GM13976 (cell line): ENCODE results near the gene PALM.
A peak's percentile ranks its signal among the peaks of the same experiment; 100 is the strongest.

Experiments used
- DNase-seq: peaks from one replicate; pipeline ENCODE4 v3.0.0; 2012; ENCODE audit warnings: low spot score
- in situ Hi-C: fragments of 300-500 bp; cut with MboI; formaldehyde crosslinking; loops from one replicate; pipeline ENCODE4 v1.12.0; 2022; ENCODE audit warnings: low sequenced_read_pairs, mixed read lengths, inconsistent platforms; ENCODE audit not compliant: unreplicated experiment
- TF ChIP-seq, protein P1 (sequence below): IDR thresholded peaks from 2 replicates; pipeline ENCODE4 v1.5.1; 2012; ENCODE audit warnings: borderline replicate concordance, mild to moderate bottlenecking; ENCODE audit not compliant: insufficient read depth; ENCODE audit errors: extremely low read depth, missing control alignments, control extremely low read depth

PALM gene

DNA sequence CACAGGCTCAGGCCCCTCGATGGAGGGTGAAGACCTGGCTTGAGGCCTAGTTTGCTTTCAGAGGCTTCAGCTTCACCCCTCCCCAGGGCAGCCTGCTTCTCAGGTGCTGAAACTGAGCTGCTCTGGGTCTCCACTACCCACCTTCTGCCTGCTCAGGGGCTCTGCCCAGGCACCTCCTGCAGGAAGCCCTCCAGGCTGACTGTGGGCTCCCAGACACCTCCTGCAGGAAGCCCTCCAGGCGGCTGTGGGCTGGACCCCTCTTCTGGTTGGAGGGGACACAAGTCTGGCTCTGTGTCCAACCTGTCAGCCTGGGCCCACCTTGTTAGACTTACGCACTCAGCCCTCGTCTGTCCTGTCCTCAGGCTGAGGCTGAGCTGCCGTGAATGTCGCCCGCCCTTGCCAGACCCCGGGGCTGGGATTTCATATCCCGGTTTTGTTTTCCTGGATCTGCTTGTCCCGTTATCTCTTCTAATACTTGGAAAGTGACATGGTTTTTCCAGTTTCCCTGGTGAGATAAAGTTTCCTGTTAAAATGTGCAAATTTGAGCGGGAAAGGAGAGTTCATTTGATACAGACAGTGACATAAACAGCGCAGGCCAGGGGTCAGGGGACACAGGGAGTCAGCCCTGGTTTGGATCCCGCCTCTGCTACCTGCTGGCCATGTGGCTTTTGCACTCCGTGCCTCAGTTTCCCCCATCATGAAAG lies 21.4 kb downstream of the PALM start:
- in situ Hi-C loops = loop anchor here (5.0 to 25.0 kb wide), 2 partner anchors 63 to 143 kb away; partner anchors contain the start of gene HCN2
- TF ChIP-seq, protein P1, sequence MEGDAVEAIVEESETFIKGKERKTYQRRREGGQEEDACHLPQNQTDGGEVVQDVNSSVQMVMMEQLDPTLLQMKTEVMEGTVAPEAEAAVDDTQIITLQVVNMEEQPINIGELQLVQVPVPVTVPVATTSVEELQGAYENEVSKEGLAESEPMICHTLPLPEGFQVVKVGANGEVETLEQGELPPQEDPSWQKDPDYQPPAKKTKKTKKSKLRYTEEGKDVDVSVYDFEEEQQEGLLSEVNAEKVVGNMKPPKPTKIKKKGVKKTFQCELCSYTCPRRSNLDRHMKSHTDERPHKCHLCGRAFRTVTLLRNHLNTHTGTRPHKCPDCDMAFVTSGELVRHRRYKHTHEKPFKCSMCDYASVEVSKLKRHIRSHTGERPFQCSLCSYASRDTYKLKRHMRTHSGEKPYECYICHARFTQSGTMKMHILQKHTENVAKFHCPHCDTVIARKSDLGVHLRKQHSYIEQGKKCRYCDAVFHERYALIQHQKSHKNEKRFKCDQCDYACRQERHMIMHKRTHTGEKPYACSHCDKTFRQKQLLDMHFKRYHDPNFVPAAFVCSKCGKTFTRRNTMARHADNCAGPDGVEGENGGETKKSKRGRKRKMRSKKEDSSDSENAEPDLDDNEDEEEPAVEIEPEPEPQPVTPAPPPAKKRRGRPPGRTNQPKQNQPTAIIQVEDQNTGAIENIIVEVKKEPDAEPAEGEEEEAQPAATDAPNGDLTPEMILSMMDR = no peak
- DNase-seq = no peak

DNA sequence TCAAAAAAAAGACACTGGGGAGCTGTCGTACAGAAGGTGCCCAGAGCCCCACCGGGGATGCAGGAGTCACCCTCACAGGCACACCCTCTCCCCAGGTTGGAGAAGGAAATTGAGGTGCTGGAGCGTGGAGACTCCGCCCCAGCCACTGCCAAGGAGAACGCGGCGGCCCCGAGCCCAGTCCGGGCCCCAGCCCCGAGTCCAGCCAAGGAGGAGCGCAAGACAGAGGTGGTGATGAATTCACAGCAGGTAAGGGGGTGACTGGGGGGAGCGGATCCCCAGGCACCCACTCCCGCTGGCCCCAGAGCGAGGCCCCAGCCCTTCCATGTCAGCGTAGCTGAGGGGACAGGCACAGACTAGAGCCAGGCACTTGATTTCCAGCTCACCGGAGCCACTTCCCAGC lies 22.3 kb downstream of the PALM start:
- TF ChIP-seq, protein P1 = no peak
- in situ Hi-C loops = loop anchor here (5.0 to 25.0 kb wide), 2 partner anchors 64 to 144 kb away; partner anchors contain the start of gene HCN2
- DNase-seq = no peak

DNA sequence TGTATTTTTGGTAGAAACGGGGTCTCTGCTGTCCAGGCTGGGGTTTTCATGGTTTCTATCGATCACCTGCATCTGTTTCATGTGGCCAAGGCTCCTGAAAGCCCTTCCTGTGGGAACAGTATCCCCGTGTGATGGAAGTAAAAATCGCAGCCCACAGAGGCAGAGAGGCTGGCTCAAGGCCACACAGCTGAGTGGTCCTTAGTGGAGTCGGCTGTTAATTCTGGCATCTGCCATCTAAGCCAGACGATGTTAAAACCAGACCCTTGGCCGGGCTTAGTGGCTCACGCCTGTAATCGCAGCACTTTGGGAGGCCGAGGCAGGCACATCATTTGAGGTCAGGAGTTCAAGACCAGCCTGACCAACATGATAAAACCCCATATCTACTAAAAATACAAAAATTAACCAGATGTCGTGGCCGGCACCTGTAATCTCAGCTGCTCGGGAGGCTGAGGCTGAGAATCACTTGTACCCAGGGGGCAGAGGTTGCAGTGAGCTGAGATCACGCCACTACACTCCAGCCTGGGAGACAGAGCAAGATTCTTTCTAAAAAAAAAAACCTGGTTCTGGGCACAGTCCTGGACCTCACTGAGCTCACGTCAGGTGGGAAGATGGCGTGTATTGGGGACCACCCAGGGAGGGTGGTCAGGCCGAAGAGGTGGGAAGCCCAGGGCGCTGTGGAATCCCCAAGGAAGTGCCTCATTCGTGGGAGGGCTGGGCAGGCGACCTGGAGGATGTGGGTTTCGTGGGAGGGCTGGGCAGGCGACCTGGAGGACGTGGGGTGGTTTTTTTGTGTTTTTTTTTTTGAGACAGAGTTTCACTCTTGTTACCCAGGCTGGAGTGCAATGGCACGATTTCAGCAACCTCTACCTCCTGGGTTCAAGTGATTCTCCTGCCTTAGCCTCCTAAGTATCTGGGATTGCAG lies 23.7 kb downstream of the PALM start:
- in situ Hi-C loops = loop anchor here (5.0 to 25.0 kb wide), 2 partner anchors 65 to 145 kb away; partner anchors contain the start of gene HCN2
- TF ChIP-seq, protein P1 = no peak
- DNase-seq = no peak

DNA sequence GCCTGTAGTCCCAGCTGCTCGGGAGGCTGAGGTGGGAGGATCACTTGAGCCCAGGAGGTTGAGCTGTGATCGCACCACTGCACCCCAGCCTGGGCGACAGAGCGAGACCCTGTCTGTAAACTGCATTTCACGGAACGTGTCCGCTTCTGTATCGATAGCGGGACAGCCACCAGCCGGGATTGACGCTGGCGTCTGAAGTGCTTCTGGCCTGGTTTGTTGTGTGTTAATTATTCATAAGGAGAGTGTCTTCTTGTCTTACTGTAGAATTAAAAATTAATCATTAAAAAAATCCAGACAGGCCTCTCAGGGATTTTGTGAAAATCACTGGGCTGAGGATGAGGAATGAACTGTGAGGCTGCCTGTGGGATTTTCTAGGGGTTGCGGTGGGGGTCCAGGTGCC lies 26.0 kb downstream of the PALM start:
- in situ Hi-C loops = loop anchor here (5.0 to 25.0 kb wide), 2 partner anchors 67 to 147 kb away; partner anchors contain the start of gene HCN2
- no peak for DNase-seq

DNA sequence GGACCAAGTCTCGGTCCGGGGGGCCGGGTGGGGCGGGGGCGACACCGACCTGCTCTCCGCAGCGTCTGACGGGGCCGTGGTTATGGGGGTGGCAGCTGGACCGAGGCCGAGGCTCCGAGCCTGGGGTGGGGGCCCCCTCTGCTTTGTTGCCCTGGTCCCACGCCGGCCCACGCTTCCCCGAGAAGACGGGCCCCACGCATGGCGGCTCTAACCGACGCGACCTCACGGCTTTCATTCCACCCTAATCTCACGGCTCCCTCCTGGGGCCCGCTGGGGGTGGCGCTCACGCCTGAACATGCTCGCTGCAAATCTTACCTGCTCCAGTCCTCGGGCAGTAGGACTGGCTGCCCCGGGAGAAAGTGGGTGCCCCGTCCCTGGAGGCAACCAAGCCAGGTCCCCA lies 27.4 kb downstream of the PALM start:
- TF ChIP-seq, protein P1 = no peak
- in situ Hi-C loops = loop anchor here (25.0 kb wide), 1 partner anchor 149 kb away; the partner anchor contains the start of gene HCN2
- DNase-seq = no peak

More for the DNA sequence above, 26.0 kb downstream of the PALM start:
- TF ChIP-seq, protein P1 = no peak

DNA sequence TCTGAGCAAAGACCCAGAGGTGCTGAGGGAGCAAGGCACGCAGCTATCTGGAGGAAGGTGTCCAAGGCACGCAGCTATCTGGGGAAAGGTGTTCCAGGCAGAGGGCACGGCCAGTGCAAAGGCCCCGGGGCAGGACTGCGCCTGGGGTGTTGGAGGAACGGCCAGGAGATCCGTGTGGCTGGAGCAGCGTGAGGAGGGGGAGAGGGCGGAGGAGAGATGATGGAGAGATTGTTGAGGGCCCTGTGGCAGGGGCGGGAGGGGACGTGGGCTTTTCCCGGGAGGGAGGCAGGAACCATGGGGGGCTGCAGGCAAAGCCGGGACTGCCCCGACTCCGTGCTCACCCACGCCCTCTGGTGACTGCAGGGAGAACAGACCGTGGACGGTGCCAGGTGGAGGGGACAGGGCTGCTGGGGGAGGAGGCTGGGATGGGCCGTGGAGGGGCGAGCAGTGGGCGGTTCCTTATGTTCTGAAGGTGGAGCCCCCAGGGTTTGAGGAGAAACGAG lies 28.9 kb downstream of the PALM start:
- TF ChIP-seq, protein P1 = peak; percentile 69
- DNase-seq = peak; percentile 86
- in situ Hi-C loops = loop anchor here (25.0 kb wide), 1 partner anchor 150 kb away; the partner anchor contains the start of gene HCN2
